Heart right ventricle (tissue), 16 donors: ENCODE data around the gene EML4. TPM values are rescaled to one million over a fixed set of nuclear protein-coding genes. Genes with fewer than 3 reads are reported as not detected.

ENCODE experiments used
- ATAC-seq, 8 donors: fragments of 200-7000 bp; cut with Tn5 transposase; one replicate each; pipeline ENCODE4 v1.9.1; 2020; ENCODE audit warnings: mild to moderate bottlenecking in 8 of 8, moderate library complexity in 8 of 8, moderate number of reproducible peaks in 1 of 8
- DNase-seq, 2 donors: peaks; one replicate each; pipeline ENCODE4 v3.0.0-alpha.2; 2020
- H3K27ac ChIP-seq, 10 donors: fragments of 200-600 bp; sonication (generic) in 2 of 10; one replicate each; pipeline versions ENCODE4 v1.5.0 to v1.8.0; 2020 to 2022; ENCODE audit warnings: mild to moderate bottlenecking in 3 of 10
- H3K27me3 ChIP-seq, 7 donors: fragments of 200-600 bp; one replicate each; pipeline ENCODE4 v1.8.0; 2021 to 2022; ENCODE audit warnings: mild to moderate bottlenecking in 2 of 7
- H3K36me3 ChIP-seq, 9 donors: fragments of 200-600 bp; sonication (generic) in 1 of 9; one replicate each; pipeline versions ENCODE4 v1.5.0 to v1.8.0; 2020 to 2022; ENCODE audit warnings: mild to moderate bottlenecking in 2 of 9
- H3K4me1 ChIP-seq, 9 donors: fragments of 200-600 bp; sonication (generic) in 1 of 9; one replicate each; pipeline versions ENCODE4 v1.5.0 to v1.8.0; 2020 to 2022; ENCODE audit warnings: mild to moderate bottlenecking in 4 of 9
- H3K4me3 ChIP-seq, 10 donors: fragments of 200-600 bp; sonication (generic) in 2 of 10; one replicate each; pipeline versions ENCODE4 v1.5.0 to v1.8.0; 2020 to 2022; ENCODE audit warnings: mild to moderate bottlenecking in 7 of 10, moderate library complexity in 2 of 10
- H3K9me3 ChIP-seq, 11 donors: fragments of 200-600 bp in 10 of 11; sonication (generic) in 2 of 11; one replicate each; pipeline versions ENCODE4 v1.5.0 to v1.8.0; 2013 to 2022; ENCODE audit warnings: mild to moderate bottlenecking in 2 of 11, control low read depth in 1 of 11, moderate library complexity in 1 of 11
- WGBS, 2 donors: extraction: QIAGEN DNeasy Blood & Tissue Kit; methylation state at CpG; one replicate each; pipeline ENCODE4 v1.1.7; 2013; ENCODE audit warnings: inconsistent platforms in 1 of 2; 5-methylcytosine and 5-hydroxymethylcytosine counted together
- intact Hi-C, 10 donors: fragments of 100-400 bp; cut with DNase I; formaldehyde crosslinking; loops; one replicate each; pipeline versions ENCODE4 v1.11.1 to v1.14.2; 2022
- polyA plus RNA-seq, 2 donors: library from polyadenylated mRNA; stranded (reverse); fragments of 200-250 nt; gene quantifications; one replicate each; pipeline ENCODE4 v1.2.3, GENCODE V29; 2013
- total RNA-seq, 10 donors: library from RNA; stranded (reverse); fragmentation: NEBNext Ultra II Directional in 3 of 10; extraction: Animal tissue kit (Norgen Biotek cat#: 25700) in 3 of 10; gene quantifications; one replicate each; pipeline versions ENCODE4 v1.2.1 to v1.2.4, GENCODE V29; 2021 to 2023
- TF ChIP-seq, protein P1 (sequence below), 9 donors: fragments of 200-600 bp; sonication (generic) in 2 of 9; IDR thresholded peaks; one replicate each; pipeline versions ENCODE4 v1.5.0 to v1.8.0; 2021 to 2022; ENCODE audit warnings: antibody characterized with exemption in 9 of 9, mild to moderate bottlenecking in 5 of 9, moderate library complexity in 1 of 9
- donor health status: Arrhythmogenic right ventricular cardiomyopathy.
- donor health status: ischemic (EF 13 %, LVEDD 7.1; RV severe dilation, severe dysfunction).
- donor health status: healthy with polysubstance abuse.
- donor health status: DM: no; HTN: yes; CAD: no.
- donor health status: DM: no; HTN: no; CAD: no.
- donor health status: ischemic (EF 25% LVEDD 6.9; RV normal size, moderate dysfunction).
- donor health status: ischemic (EF 25% LVEDD 5.7; RV mildly dilated, moderate dysfunction).
- donor health status: healthy.
- donor health status: DM: yes; HTN: yes; CAD: no.
- donor health status: Ischemic cardiomyopathy.
- donor health status: ischemic (EF 35%, LVEDD 5.7; RV mildly dilated, moderate dysfunction).
- donor health status: nonischemic (EF 11% LVEDD 7.7; RV severe dilation, severe dysfunction).
- donor health status: DM: yes; HTN: yes; CAD: no.
- donor health status: PGD.
- donor health status: ischemic (EF 29% LVEDD 5.4; RV normal size, mild dysfunction).
- donor health status: nonischemic (EF 23%, LVEDD 6.1; RV moderate dilation, normal function).

The EML4 gene
- total and polyA plus RNA-seq, 12 donors: 2.9 to 17.2 (median 5.8) TPM

DNA sequence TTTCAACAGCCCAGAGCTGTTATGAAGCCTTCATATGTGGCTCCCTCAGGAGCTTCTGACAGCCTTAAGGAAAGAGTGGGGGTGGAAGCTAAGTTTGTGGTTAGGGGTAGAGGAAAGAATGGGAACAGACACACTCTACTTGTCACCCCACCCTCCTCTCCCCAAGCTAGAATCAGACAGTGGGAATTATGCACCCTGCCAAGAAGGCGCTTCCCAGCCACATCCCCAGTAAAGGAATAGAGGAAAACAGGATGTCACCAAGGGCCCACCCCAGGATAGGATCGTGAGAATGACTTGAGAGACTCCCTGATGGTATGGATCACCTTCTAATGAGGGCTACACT lies 32.4 kb upstream of the EML4 start:
- no peak for ATAC-seq
- Histone ChIP-seq H3K4me1 (peaks cover 20 to 93% (median 76%) of the 10 kb centered on the region in 9 donors), H3K27me3 (no peaks in the 10 kb centered on the region), H3K36me3 (no peaks in the 10 kb centered on the region), H3K9me3 (no peaks in the 10 kb centered on the region), H3K4me3 (no peak overlapping the region), H3K27ac (peak overlapping the region in 6 of 10 donors; percentile 21 to 92 (median 41))
- intact Hi-C loops: loop anchor here in 2 of 10 donors (5.0 to 10.0 kb wide), 2 partner anchors 34 to 58 kb away; no protein-coding TSS in a partner anchor
- TF ChIP-seq, protein P1, sequence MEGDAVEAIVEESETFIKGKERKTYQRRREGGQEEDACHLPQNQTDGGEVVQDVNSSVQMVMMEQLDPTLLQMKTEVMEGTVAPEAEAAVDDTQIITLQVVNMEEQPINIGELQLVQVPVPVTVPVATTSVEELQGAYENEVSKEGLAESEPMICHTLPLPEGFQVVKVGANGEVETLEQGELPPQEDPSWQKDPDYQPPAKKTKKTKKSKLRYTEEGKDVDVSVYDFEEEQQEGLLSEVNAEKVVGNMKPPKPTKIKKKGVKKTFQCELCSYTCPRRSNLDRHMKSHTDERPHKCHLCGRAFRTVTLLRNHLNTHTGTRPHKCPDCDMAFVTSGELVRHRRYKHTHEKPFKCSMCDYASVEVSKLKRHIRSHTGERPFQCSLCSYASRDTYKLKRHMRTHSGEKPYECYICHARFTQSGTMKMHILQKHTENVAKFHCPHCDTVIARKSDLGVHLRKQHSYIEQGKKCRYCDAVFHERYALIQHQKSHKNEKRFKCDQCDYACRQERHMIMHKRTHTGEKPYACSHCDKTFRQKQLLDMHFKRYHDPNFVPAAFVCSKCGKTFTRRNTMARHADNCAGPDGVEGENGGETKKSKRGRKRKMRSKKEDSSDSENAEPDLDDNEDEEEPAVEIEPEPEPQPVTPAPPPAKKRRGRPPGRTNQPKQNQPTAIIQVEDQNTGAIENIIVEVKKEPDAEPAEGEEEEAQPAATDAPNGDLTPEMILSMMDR (IDR thresholded peaks at IDR 0.05): no peak
- WGBS, 2 donors: 65 to 73% methylated on average over 2 of the region's 2 CpGs
- no peak for DNase-seq

DNA sequence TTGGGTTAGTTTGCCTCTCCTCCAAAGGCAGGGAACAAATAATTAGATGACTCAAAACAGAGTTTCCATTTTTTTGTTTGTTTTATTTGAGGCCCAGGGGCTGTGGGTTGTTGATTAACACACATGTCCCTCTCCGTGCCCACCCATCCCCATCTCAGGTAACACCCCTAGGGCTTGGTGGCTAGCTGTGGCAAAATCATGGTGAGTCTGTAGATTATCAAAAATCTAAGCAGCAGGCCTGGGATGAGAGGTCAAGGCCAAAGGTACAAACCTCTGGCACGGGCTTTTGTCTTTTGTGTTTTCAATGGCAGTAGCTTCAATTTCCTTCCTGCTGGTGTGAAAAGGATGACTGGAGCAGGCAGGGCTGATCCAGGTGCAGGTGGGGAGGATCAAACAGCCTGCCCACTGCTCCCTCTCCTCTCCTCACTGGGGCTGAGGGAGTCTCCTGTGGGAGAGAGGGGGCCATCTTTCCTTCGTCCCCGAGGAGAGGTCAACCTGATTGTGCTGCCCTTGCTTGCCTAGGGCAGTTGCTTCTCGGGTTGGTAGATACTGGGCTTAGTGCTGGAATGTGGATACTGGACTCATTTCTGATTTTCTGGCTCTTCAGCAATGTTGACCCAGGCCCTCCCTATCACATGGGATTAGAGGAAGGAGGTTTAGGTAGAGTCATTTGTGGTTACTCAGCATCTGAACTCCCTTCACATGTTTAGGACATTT lies 31.9 kb upstream of the EML4 start:
- ATAC-seq (no peak), DNase-seq (no peak)
- no peaks in the 10 kb centered on the region for H3K27me3 ChIP-seq
- peak overlapping the region in 6 of 10 donors; percentile 21 to 92 (median 41) for H3K27ac ChIP-seq
- H3K9me3 ChIP-seq: no peaks in the 10 kb centered on the region
- intact Hi-C loops: loop anchor here in 2 of 10 donors (5.0 to 10.0 kb wide), 2 partner anchors 35 to 58 kb away; no protein-coding TSS in a partner anchor
- WGBS, 2 donors: 68 to 74% methylated on average over 5 of the region's 5 CpGs
- H3K36me3 ChIP-seq: no peaks in the 10 kb centered on the region
- TF ChIP-seq, protein P1 (IDR thresholded peaks at IDR 0.05): no peak
- no peak overlapping the region for H3K4me3 ChIP-seq
- H3K4me1 ChIP-seq: peaks cover 20 to 93% (median 76%) of the 10 kb centered on the region in 9 donors

DNA sequence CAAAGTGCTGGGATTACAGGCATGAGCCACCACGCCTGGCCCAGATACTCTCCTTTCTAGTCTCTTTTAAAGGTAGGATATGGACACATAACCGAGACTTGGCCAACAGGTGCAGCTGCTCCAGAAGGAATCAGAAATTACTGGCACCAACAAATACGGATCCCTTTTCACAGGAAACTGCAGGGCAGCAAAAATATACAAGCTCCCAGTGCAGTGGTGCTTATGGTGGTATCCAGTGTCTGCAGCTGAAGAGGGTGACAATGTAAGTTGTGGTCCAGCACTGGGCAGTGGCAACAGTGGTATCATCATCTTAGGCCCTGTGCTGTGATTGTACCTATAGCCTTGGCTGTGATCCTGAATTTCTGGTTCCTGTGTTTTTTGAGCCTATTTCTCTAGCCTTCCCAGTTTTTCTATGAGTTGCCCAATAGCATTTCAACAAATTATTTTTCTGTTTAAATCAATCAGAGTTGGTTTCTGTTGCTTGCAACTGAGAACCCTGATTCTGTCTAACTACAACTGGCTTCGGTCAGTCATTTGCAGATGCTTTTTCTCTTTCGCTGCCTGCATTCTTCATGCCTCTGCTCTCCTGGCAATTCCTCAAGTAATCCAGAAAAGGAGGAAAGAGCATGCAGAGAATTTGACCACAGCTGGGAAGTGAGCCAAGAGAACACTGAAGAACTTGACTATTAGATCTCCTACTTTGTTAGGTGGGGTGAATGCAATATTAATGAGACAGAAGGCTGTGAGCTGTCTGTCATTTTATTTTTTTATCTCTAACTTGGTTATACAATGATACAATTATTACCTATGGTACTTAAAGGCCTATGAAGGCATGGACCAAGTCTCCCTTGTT lies 30.8 kb upstream of the EML4 start:
- peaks cover 19 to 93% (median 76%) of the 10 kb centered on the region in 9 donors for H3K4me1 ChIP-seq
- ATAC-seq (peak in 1 of 8 donors; percentile 25), DNase-seq (peak in 1 of 2 donors; percentile 69)
- TF ChIP-seq, protein P1 (IDR thresholded peaks at IDR 0.05): no peak
- intact Hi-C loops: loop anchor here in 2 of 10 donors (5.0 to 10.0 kb wide), 2 partner anchors 36 to 56 kb away; no protein-coding TSS in a partner anchor
- H3K36me3 ChIP-seq: no peaks in the 10 kb centered on the region
- peak overlapping the region in 6 of 10 donors; percentile 2 to 92 (median 34) for H3K27ac ChIP-seq
- WGBS, 2 donors: 60 to 61% methylated on average over 5 of the region's 5 CpGs
- H3K4me3 ChIP-seq: no peak overlapping the region
- H3K27me3 ChIP-seq: no peaks in the 10 kb centered on the region
- no peaks in the 10 kb centered on the region for H3K9me3 ChIP-seq

DNA sequence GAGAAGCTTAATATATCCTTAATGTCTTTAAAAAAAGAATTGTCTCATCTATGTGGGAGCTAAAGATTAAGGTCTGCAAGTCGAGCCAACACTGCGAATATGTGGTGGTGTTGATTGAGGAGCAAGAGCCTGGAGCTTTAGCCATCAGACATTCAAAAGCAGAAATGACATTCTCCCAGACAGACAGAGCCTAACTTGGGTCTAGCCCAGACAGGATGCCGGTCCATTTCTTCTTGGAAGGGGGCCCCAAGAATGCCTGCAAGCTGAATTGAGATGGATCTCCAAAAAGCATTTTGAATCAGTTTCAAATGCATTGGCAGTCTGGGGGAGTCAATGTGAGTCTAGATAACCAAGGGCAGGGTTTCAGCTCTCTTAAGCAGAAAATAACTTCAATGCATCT lies 30.1 kb upstream of the EML4 start:
- ATAC-seq (no peak), DNase-seq (no peak)
- H3K9me3 ChIP-seq: no peaks in the 10 kb centered on the region
- no peaks in the 10 kb centered on the region for H3K27me3 ChIP-seq
- TF ChIP-seq, protein P1 (IDR thresholded peaks at IDR 0.05): no peak
- no peaks in the 10 kb centered on the region for H3K36me3 ChIP-seq
- H3K4me3 ChIP-seq: no peak overlapping the region
- WGBS, 2 donors: 25 to 32% methylated on average over 3 of the region's 3 CpGs
- H3K4me1 ChIP-seq: peaks cover 19 to 86% (median 70%) of the 10 kb centered on the region in 9 donors
- intact Hi-C loops: loop anchor here in 2 of 10 donors (5.0 to 10.0 kb wide), 2 partner anchors 37 to 56 kb away; no protein-coding TSS in a partner anchor
- H3K27ac ChIP-seq: peak overlapping the region in 6 of 10 donors; percentile 2 to 92 (median 34)
